ENCODE results near the gene GHRHR. TPM values are rescaled to one million over a fixed set of nuclear protein-coding genes. Genes with fewer than 3 reads are reported as not detected.

The GHRHR gene
- not detected in 2 replicates for total RNA-seq (2014; rRNA removed; shearing (Covaris generic); ENCODE audit: low replicate concordance)

DNA sequence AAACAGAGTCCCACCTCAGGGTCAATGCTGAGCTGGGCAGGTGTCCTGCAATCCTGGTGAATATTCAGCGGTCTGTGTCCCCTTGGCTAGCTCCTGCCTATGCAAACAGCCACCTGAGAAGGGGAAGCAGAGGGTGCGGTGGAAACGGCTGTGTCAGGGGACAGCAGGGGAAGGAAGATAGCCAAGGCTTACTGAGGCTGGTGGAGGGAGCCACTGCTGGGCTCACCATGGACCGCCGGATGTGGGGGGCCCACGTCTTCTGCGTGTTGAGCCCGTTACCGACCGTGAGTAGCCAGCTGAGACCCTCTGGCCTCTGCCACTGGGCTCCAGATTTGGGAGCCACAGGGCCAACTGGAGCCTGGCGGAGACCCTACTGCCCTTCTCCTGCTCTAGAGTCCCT, at the start of gene GHRHR:
GHRHR (plus strand) TSS at position 112 of the 400 bp plus-strand sequence; CDS start at position 228, 116 bp downstream.
- no peak for DNase-seq (ENCODE audit: low read depth)
- in situ Hi-C loops (cut with HindIII; ENCODE audit: low pct_unique_long_range_greater_than_20kb, low sequenced_read_pairs): no loop called here

DNA sequence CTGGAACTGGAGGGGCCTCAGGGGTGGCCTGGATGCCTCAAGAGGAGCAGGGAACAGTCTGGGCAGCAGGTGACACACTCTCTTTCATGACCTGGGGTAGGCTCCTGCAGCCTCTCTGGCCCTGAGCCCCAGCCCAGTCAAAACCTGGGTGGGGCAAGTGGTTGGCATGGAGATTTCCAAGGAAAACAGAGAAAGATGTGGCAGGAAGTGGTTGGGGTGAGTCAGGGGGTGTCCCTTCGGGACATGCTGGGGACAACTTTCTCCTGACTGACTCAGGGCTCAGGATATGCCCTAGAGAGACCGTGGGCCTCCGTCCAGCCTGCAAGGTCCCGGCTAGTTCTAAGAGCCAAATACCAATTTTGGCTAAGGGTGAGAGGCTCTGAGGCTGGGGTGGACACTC, 49.2 kb upstream of the GHRHR start:
- DNase-seq (ENCODE audit: low read depth): peak; percentile 38
- in situ Hi-C loops (cut with HindIII; ENCODE audit: low pct_unique_long_range_greater_than_20kb, low sequenced_read_pairs): no loop called here

DNA sequence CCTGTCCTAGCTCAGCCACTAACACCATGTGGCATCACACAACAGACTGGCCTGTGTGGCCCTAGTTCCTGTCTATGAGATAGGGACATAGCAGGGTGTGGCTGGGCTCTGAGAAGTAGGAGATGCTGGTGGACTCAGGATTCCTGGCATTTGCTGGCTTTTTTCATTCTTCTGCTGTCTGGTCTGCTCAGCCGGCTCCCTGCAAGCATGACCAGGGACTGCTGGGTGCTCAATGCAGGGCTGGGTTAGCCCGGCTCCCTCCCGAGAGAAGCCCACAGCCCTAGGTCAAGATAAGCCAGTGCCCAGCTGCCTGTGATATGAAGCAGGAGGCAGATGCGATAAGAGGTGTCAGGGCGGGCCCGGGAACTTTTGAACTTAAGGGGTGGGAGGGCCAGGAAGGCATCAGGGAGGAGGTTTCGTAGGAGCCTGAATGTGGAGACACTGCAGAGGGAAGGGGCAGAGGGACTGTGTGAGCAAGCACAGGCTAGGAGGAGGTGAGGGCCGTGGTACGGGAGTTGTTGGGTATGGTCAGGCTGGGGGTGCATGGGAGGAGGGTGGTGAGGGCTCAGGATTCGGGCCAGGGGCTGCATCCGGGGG, 48.6 kb upstream of the GHRHR start:
- DNase-seq (ENCODE audit: low read depth): no peak
- in situ Hi-C loops (cut with HindIII; ENCODE audit: low pct_unique_long_range_greater_than_20kb, low sequenced_read_pairs): no loop called here

DNA sequence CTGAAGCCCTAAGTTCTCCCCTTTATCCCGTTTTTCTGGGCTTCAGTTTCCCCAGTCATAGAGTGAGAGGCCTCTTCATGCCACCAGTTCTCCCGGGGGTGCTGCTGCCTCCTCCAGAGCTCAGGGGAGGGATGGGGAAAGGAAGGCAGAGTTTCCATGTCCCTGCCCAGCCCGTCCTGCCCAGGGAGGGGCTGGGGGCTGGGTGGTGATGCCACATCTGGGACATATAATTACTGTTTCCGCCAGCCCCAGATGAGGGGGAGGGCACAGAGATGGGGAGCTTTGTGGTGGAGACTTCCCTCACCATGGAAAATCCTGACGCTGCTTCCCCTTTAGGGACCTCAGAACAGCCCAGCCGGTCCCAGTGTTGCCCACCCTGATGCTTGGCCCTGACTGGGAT, 48.0 kb upstream of the GHRHR start:
- DNase-seq (ENCODE audit: low read depth): no peak
- in situ Hi-C loops (cut with HindIII; ENCODE audit: low pct_unique_long_range_greater_than_20kb, low sequenced_read_pairs): no loop called here

DNA sequence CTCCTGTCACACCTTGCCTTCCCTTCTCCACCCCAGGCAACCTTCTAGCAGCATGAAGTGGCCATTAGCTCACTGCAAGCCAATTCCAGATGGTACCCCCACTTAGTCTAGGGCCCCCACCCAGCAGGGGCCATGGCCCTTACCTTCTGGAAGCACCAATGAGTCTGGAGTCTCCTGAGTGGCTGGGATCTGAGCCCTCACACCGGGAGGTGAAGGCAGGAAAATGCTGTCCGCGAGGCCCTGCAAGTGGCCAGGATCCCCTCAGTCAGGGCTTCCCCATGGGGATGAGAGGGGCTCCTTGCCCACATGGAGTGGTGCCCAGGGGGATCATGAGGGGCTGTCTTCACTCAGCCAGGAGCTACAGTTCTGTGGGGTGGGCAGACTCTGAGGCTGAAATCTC, 47.5 kb upstream of the GHRHR start:
- no peak for DNase-seq (ENCODE audit: low read depth)
- in situ Hi-C loops (cut with HindIII; ENCODE audit: low pct_unique_long_range_greater_than_20kb, low sequenced_read_pairs): no loop called here

DNA sequence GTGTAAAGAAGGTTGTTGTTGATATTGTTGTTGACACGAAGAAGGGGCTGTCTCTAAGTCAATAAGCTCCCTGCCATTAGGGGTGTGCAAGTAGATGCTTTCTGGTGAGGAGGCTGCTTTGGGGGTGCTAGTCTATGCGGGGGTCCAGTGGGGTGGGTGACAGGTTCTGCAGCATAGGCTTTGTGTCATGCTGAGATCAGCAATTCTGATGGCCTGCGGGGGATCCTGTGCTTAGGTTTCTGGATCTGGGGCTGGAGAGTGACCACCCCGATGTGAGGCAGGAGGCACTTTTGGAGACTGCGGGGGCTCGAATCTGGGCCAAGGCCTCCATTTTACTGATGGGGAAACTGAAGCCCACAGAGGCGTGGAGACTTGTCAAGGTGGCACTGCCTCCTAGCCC, 47.0 kb upstream of the GHRHR start:
- DNase-seq (ENCODE audit: low read depth): no peak
- in situ Hi-C loops (cut with HindIII; ENCODE audit: low pct_unique_long_range_greater_than_20kb, low sequenced_read_pairs): no loop called here

DNA sequence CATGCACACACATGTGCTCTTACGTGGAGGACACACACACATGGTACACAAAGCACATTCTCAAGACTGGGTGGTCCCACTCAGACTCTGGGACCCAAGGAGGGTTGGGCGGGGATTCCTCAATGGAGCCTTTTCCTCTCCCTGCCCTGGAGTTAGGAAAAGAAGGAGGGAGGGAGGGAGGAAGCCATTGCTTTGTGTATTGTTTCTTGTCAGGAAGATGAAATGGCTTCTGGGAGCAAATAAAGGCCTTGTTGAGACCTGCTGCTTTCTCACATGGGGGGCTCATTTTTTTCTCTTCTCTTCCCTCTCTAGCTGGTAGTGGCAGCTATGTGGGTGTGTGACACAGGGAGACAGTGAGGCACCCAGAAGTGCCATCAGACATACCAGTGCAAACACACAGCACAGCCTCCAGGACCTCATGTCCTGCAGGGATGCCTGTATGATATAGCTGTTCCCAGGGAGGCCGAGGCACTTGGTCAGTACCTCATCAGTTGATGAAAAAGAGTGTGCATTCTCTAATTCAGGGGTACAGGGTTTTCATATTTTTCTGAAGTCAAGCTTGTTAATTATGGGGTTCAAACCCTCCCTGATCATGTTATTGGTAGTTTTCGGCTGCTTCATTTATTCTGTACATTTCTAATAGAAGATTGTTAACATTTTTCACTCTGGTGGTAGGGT, 46.4 kb upstream of the GHRHR start:
- in situ Hi-C loops (cut with HindIII; ENCODE audit: low pct_unique_long_range_greater_than_20kb, low sequenced_read_pairs): no loop called here
- no peak for DNase-seq (ENCODE audit: low read depth)

DNA sequence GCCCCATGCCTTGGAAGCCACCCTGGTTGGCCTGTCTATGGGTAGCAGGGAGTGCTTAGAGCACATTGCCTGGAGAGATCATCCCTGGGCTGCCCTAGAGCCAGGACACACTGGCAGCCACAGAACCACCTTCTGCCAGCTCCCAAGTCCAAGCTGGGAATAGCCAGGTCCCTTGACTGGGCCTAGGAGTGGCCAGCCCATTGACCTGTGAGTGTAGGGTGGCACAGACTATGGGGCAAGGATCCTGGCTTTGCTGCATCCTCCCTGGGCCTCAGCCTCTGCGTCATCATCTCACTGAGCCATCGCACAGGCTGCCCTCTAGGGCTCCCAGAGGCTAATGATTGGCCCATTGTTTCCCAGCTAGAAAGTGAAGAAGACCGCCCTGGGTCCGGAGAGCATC, 45.1 kb upstream of the GHRHR start:
- no peak for DNase-seq (ENCODE audit: low read depth)
- in situ Hi-C loops (cut with HindIII; ENCODE audit: low pct_unique_long_range_greater_than_20kb, low sequenced_read_pairs): no loop called here

DNA sequence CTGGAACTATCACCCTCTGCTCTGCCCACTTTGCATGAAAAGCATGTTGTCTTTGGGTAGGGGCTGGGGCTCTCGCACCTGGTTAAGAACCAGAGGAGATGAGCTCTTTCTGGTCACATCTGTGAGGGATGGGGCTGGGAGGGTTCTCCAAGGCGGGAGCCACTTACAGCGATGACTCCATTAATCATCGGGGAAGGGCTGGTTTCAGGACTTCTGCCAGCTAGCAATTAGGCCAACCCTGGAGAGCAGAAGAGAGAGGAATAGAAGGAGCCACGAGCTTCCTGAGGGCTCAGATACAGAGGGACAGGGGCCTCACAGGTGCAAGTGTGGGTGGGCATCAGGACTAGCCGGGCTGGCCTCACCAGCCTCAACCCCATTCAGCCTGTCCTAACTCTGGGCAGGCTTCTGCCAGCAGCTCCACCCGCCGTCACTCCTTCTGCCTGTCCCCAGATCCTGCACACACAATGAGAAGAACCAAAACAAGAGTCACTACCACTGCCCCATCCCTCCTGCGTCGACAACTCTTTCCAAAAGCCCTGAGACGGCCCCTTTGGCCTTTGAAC, 43.7 kb upstream of the GHRHR start:
- in situ Hi-C loops (cut with HindIII; ENCODE audit: low pct_unique_long_range_greater_than_20kb, low sequenced_read_pairs): no loop called here
- DNase-seq (ENCODE audit: low read depth): no peak

DNA sequence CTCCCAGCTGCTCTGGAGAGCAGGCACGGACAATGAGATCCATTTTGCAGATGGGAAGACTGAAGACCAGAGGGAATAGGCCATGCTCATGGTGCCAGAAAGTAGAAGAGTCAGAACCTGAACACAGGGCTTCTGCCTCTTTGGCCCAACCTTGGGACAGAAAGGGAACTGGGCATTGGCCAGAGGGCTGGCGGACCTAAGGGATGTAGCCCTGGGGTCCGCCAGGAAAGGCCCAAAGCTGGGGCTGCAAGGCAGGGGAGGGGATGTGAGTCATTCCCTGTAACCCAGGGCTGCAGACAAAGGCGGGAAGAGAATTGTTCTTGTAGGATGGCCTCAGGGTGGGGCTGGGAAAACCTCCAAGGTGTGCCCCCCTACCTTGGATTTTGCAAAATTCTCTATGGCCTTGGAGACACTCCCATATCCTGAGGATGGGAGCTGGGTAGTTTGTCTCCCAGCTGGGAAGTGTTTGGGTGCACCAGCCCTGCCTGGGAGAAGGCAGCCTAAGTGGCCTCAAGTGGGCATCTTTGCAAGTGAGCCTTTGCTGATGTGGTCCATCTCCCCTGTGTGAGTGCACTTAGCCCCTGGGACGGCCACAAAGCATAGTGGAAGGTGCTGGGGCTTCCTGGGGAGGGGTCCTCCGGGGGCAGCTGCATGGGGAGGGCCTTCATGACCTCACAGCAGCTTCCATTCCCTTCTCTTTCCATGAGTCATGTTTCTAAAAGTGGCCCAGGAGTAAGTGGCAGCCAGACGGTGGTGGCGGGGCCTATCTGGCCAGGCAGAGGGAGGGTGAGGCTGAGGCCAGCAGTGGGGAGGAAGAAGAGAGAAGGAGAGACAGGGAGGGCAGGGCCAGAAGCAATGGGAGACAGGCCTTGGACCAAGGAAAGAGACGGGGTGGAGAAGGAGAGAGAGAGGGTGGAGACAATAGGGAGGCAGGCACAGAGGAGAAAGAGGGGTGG, 42.9 kb upstream of the GHRHR start:
- in situ Hi-C loops (cut with HindIII; ENCODE audit: low pct_unique_long_range_greater_than_20kb, low sequenced_read_pairs): no loop called here
- DNase-seq (ENCODE audit: low read depth): peak; percentile 33

DNA sequence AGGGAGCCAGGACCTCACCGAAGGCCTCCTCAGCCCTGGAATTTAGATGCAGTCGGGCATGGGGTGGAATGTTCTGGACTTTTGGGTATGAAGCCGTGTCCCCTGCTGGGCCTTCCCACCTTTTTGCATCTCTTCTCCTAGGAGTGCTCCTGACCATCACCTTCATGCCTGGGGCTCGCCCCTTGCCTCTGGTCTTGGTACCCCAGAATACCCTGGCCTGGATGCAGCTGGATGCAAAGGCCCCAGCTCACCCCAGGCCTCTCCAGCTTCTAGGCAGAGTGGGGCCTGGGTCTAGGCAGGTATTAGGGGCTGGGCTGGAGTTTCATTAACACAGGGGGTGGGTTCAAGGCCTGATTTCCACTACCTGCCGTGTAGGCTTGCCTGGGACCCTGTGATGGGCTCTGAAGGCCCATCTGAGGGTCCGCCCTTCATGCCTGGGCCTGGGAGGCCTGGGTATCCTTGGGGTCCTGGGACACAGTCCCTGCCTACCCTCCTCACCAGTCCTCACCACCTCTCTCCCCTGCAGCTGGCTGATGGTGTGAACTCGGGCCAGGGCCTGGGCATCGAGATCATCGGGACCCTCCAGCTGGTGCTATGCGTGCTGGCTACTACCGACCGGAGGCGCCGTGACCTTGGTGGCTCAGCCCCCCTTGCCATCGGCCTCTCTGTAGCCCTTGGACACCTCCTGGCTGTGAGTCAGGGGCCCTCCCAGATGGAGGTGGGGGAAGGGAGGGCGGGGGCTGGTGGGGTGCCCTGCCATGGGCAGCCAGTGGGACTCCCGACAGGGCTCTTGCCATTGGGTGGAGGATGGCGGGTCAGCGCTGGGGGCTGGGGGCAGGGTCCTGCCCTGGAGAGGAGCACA, 42.0 kb upstream of the GHRHR start:
- no peak for DNase-seq (ENCODE audit: low read depth)
- in situ Hi-C loops (cut with HindIII; ENCODE audit: low pct_unique_long_range_greater_than_20kb, low sequenced_read_pairs): no loop called here

DNA sequence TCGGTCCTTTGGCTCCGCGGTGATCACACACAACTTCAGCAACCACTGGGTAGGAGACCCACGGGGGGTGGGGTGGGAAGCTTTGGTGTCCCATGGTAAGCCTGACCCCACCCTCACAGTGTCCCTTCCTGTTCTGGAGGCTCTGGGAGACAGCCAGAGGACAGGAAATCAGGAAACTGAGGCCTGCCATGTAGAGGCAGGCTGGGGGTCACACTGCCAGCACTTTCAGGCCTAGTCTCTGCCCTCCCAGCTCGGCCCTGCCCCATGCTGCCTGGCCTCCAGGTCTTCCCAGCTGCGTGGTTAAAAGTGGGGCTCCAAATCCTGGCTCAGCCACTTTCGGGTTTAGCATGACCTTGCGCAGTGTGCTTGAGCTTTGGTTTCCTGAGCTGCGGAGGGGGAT, 41.2 kb upstream of the GHRHR start:
- DNase-seq (ENCODE audit: low read depth): no peak
- in situ Hi-C loops (cut with HindIII; ENCODE audit: low pct_unique_long_range_greater_than_20kb, low sequenced_read_pairs): no loop called here

DNA sequence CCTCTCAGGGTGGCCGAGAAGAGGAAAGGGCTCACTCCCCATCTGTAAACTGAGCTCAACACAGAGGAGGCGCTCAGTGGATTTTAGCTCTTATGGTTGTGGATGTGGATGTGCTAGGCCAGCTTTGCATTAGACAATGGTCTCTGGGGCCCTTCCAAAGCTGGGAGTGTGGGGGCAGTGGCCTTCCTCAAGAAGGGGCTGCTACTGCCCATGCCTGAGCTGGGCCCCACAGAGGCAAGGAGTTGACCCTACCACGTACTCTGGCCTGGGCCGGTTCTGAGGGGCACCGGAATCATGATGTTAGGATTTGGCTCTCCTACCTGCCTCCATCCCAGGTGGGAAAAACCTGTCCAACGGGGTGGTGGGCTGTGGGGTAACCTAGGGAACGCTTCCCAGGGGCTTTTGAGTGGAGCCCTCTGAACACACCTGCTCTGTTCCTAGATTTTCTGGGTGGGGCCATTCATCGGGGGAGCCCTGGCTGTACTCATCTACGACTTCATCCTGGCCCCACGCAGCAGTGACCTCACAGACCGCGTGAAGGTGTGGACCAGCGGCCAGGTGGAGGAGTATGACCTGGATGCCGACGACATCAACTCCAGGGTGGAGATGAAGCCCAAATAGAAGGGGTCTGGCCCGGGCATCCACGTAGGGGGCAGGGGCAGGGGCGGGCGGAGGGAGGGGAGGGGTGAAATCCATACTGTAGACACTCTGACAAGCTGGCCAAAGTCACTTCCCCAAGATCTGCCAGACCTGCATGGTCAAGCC, 40.6 kb upstream of the GHRHR start:
- in situ Hi-C loops (cut with HindIII; ENCODE audit: low pct_unique_long_range_greater_than_20kb, low sequenced_read_pairs): no loop called here
- no peak for DNase-seq (ENCODE audit: low read depth)

DNA sequence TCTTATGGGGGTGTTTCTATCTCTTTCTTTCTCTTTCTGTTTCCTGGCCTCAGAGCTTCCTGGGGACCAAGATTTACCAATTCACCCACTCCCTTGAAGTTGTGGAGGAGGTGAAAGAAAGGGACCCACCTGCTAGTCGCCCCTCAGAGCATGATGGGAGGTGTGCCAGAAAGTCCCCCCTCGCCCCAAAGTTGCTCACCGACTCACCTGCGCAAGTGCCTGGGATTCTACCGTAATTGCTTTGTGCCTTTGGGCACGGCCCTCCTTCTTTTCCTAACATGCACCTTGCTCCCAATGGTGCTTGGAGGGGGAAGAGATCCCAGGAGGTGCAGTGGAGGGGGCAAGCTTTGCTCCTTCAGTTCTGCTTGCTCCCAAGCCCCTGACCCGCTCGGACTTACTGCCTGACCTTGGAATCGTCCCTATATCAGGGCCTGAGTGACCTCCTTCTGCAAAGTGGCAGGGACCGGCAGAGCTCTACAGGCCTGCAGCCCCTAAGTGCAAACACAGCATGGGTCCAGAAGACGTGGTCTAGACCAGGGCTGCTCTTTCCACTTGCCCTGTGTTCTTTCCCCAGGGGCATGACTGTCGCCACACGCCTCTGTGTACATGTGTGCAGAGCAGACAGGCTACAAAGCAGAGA, 39.9 kb upstream of the GHRHR start:
- in situ Hi-C loops (cut with HindIII; ENCODE audit: low pct_unique_long_range_greater_than_20kb, low sequenced_read_pairs): no loop called here
- no peak for DNase-seq (ENCODE audit: low read depth)

DNA sequence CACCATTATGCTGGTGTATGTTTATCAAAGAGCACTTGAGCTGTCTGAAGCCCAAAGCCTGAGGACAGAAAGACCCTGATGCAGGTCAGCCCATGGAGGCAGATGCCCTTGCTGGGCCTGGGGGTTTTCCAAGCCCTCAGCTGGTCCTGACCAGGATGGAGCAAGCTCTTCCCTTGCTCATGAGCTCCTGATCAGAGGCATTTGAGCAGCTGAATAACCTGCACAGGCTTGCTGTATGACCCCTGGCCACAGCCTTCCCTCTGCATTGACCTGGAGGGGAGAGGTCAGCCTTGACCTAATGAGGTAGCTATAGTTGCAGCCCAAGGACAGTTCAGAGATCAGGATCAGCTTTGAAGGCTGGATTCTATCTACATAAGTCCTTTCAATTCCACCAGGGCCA, 39.1 kb upstream of the GHRHR start:
- no peak for DNase-seq (ENCODE audit: low read depth)
- in situ Hi-C loops (cut with HindIII; ENCODE audit: low pct_unique_long_range_greater_than_20kb, low sequenced_read_pairs): no loop called here

DNA sequence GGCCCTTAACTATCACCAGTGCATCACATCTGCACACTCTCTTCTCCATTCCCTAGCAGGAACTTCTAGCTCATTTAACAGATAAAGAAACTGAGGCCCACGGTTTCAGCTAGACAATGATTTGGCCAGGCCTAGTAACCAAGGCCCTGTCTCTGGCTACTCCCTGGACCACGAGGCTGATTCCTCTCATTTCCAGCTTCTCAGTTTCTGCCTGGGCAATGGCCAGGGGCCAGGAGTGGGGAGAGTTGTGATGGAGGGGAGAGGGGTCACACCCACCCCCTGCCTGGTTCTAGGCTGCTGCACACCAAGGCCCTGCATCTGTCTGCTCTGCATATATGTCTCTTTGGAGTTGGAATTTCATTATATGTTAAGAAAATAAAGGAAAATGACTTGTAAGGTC, 38.6 kb upstream of the GHRHR start:
- in situ Hi-C loops (cut with HindIII; ENCODE audit: low pct_unique_long_range_greater_than_20kb, low sequenced_read_pairs): no loop called here
- no peak for DNase-seq (ENCODE audit: low read depth)

DNA sequence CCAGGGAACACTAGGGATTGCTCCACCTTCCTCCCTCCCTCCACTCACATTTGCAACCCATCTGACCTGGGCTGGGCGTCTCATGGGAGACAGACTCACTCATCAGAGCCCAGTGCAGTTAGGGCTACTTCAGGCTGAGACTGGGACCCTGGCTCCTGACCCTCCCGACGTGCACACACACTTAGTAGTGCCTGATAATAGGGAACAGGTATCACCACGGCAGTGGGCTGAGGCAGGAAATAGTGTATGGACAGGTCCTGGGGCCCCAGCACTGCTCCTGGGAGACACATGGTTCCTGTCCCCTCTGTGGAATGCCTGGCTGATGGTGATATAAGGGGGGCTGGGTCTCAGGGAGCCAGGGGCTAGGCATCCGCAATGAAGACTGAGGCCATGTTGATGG, 37.8 kb upstream of the GHRHR start:
- DNase-seq (ENCODE audit: low read depth): no peak
- in situ Hi-C loops (cut with HindIII; ENCODE audit: low pct_unique_long_range_greater_than_20kb, low sequenced_read_pairs): no loop called here

Measured in Caki2 (cell line).